Cerebellar nuclear complex (tissue), 1 donor: ENCODE results near the gene FNIP2.
"Not testable (repeated sequence)": the region's sequence is repeated elsewhere in the genome, so short reads cannot be mapped to it uniquely, and the experiment has no call there.

Source experiments
- DNase-seq, 2 experiments: peaks; one replicate each; lab custom pipeline; 2025; lab: John Stamatoyannopoulos, UW

Gene FNIP2

DNA sequence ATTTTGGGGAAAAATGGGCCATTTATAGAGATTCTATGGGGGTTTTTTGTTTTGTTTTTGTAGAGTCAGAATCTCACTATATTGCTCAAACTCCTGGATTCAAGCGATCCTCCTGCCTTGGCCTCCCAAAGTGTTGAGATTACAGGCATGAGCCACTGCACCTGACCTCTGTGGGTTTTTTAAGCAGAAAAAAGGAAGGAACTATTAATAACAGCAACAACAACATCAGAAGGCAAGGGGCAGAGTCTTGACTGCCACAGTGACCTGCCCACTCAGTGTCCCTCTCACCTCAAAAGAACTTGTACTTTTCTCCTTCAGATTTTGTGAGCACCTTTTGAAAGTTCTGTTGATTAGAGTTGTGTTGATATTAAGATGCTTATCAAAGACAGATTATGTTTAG is 48.1 kb downstream of the FNIP2 start:
- no peak for DNase-seq

DNA sequence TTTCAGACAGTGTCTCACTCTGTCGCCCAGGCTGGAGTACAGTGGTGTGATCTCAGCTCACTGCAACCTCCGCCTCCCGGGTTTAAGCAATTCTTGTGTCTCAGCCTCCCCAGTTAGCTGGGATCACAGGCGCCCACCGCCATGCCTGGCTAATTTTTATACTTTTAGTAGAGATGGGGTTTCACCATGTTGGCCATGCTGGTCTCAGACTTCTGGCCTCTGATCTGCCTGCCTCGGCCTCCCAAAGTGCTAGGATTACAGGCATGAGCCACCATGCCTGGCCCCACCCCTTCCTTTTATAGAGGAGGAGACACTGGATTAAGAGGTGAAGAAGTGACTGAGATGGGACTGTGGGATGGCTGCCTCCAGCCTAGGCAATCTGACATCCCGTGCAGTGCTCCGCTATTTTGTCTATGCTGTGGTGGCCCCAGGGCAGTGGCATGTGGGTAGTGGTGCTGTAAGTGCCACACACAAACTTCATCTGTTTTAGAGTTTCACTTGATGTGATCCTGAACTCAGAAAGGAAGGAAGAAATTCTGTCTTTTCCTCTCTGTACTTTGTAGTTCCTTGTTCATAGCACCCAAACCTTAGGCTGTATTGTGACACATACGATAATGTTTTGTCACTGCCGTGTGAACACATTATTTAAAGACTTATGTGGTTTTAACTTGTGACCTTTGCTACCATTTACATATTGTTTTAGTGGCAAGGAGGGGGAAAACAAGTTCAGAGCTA is 48.9 kb downstream of the FNIP2 start:
- DNase-seq: no peak

DNA sequence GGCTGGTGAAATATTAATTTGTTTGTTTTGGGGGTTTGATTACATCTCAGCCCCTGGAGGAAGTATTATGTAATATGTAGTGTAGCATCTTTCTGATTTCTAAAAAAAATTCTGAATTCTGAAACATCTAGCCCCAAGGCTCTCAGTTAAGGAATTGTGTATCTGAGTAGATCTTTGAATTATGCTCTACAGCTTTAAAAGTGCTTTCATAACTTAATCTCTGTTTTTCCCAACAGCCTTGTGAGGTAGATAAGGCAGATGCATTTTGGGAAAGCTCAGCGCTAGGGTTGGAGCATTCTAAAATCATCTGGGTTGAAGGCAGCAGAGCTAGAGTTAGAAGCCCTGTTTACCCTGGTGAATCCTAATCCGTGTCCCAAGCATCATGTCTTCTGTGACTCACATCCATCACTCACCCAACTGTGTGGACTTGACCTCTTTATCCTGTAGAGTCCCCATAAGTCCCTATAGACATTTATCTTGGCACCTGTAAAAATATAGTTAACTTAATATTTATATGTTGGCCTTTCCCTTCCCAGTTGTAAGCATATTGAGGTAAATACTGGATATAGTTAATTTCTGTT is 49.8 kb downstream of the FNIP2 start:
- no peak for DNase-seq

DNA sequence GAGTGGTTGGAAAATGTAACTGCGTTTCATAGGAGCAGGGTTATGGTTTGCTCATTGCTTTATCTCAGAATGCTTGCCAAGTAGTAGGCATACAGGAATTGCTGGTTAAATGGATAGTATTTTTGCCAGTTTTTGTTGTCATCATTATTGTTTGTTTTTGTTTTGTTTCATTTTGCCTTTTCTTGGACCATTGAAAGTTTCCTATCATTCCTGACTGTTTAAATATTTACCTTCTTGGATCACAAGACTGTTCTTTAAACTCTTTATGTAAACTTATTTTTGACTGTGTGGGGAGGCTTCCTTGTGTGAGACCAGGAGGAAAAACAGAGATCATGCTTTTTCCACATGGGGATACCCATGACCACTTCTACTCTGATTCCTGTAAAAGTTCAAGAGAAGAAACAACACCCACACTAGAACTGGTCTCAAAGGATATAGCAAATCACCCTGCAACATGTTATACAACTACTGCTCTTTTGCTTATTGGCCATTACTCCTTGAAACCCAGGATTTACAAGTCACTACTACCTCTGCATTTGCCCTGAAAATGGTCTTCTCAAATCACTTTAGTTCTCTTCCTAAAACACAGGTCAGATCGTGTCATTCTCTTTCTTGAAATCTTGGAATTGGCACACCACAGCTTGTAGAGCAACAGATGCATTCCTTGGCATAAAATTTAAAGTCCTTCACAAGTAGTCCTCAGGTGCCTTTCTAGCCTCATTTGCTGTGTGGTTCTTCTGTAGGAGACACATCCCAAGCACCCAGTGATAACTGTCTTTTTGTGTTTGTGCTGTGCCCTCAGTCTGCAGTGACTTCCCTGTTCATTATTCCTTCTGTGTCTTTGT is 51.3 kb downstream of the FNIP2 start:
- DNase-seq: no peak

DNA sequence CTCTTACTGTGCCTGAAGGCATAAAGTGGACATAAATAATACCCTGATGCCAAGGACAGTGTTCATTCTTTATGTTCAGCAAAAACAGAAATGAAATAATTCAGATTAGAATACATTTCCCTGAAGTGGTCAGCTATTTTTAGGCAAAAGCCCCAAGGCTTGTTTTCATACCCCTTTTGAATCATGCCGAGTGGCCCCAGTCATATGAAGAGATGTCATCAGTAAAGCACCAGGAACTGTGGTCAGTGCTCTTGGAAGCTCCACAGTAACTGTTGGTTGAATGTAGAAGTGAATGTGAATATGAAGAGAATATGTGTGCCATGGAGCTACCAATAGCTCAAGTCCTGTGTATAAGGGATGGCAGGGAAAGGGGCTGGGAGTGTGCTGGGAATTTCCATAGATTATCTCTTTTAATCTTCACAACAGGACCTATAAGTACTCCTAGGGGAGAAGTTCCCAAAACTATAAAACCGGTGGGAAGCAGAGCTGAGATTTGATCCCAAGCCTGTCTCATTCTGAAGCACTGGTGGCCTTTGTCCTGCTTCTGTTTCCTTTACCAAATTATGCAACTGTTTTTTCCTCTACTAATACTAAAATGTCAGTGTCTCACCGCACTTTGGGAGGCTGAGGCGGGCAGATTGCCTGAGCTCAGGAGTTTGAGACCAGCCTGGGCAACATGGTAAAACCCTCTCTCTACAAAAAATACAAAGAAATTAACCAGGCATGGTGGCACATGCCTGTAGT is 52.6 kb downstream of the FNIP2 start:
- no peak for DNase-seq

DNA sequence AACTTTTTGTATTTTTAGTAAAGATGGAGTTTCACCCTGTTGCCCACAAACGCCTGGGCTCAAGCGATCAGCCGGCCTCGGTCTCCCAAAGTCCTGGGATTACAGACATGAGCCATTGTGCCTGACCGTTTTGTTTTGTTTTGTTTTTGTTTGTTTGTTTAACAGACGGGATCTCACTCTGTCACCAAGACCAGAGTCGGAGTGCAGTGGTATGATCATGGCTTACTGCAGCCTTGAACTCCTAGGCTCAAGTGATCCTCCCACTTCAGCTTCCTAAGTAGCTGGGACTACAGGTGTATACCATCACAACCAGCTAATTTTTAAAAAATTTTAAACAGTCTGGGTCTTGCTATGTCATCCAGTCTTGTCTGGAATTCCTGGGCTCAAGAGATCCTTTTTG is 53.5 kb downstream of the FNIP2 start:
- DNase-seq: no peak

DNA sequence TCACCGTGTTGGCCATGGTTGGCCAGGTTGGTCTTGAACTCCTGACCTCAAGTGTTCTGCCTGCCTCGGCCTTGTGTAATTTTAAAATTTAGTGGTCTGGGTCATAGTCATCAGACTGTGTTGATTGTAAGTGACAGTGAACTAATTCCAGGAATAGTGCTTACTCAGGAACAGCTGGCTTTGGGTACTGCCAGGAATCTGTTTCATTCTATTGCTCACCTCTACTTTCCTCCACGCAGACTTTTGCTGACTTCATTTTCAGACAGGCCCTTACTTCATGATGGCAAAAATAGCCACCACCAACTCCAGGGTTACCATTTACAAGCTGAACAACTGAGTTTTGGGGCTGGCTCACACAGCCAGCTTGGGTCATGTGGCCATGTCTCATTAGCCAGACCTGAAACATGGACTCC is 54.6 kb downstream of the FNIP2 start:
- DNase-seq: no peak

DNA sequence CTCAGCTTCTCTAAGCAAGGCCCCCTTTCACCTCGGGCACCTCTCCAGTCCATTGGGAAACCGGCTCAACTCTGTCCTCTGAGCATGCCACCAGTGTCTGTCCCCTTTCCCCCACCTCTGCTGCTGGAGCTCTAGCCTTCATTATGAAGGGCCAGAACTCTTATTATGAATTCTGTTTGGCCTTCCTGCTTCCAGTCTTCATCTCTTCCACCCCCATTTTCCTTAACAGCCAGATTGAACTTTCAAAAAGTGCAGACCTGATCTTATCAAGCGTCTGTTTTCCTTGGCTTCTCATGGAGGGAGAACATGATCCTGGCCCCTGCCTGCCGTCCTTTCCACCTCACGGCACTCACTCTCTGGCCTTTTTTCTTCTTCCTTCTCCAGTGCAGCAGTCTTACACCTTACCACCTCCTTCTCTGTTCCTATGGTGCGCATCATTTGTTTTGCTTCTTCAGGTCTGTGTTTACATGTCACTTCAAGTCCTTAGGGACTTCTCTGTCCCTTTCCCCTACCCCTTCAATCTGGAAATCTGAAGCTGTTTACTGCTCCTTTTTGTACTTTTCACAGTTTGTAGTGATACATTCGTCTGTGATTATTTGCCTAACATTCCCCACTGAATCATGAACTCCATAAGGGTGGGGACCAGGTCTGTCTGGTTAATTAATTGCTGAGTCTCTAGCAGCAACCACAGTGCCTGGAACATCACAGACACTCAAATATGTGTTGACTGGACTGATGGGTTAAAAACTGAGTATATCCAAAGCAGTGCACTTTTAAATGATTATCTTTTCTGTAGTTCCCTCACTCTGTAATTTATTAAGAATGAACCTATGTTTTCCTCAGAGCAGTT is 55.8 kb downstream of the FNIP2 start:
- no peak for DNase-seq

DNA sequence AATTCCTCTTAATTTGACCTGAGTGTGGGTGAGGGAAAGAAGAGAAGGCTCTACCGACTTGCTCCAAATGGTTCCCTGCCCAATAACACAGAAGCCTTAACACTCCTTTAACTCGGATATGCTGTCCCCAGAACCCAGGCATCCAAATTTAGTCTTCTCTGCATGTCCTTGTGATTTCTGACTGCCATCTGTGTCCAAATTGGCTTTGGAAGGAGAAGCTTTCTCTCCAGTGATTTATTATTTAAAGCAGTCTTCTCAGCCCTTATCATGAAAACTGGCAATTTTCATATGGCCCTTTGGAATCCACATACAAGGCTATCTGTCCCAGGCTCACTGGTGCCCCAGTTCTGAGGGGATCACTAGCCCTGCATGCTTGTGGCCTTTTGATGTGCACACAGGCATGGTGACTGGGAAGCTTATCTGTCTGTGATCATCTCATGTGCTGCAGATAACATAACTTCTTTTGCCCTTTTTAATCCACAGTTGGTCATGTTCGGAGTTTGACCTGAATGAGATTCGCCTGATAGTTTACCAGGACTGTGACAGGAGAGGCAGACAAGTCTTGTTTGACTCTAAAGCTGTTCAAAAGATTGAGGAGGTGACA is 56.7 kb downstream of the FNIP2 start:
- peak in 1 of 2 experiments; percentile 21 for DNase-seq

DNA sequence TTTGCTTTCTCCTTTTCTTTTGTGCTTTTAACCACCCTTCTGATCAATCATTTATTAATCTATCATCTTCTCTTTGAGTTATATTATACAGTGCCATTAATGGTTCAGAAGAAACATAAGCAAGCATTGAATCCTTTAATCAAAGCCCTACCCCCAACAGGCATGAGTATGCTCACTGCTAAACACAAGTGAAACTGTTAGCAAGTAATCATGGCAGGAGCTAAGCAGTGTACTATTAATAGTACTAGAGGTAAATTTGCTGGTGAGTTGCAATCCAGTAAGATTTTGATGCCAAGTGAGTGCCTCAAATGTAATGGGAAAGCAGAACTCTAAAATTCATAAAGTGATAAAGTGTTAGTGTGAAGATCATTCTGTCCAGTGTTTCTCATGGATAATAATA is 57.2 kb downstream of the FNIP2 start:
- no peak for DNase-seq

DNA sequence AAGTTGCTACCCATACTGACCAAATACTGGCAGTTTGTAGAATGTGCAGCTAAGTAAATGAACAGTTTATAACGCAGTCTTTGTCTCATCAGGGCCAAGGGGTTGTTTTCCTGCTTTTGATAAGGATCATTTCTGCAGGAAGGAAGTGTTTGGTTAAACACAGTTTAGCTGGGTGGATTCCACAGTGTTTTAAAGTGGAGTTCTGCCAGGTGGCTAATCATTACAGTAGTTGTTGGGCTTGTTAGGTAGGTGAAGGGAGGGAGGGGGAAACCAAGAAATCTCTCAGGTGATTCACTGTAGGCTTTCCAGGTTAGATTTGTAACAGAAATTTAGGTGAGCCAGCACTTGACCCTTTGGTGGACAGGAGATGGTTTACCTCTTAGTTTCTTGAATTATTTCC is 58.1 kb downstream of the FNIP2 start:
- DNase-seq: no peak

DNA sequence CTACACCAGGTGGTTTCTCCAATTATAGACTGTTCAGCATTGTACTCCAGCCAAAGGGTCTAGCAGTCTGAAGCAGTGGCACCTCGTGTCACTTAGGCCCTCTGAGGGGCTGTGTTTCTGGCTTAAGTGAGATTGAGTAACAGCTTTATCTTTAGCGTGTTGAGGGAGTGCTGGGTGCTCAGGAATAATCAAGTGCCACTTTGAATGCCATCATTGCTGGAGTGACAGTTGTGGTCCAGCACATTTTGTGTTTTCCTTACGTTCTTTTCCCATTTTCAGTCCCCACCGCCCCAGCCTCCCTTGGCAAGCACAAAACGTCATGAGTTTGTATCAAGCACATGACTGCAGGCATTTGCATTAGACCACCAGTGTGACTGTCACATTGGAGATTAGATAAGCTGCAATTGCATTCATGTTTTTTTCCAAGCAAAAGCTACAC is 58.7 kb downstream of the FNIP2 start:
- DNase-seq: no peak

DNA sequence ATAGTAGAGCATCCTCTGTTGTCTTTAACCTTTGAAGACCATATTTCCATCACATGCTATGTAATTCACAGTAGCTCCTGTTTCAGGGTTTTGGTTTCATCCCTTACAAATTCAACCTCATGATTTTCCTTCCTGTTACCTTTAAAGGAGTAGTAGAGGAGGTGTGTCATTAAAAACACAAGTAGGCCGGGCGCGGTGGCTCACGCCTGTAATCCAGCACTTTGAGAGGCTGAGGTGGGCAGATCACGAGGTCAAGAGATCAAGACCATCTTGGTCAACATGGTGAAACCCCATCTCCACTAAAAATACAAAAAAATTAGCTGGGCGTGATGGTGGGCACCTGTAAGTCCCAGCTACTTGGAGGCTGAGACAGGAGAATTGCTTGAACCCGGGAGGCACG is 59.3 kb downstream of the FNIP2 start:
- DNase-seq: not testable (repeated sequence)

DNA sequence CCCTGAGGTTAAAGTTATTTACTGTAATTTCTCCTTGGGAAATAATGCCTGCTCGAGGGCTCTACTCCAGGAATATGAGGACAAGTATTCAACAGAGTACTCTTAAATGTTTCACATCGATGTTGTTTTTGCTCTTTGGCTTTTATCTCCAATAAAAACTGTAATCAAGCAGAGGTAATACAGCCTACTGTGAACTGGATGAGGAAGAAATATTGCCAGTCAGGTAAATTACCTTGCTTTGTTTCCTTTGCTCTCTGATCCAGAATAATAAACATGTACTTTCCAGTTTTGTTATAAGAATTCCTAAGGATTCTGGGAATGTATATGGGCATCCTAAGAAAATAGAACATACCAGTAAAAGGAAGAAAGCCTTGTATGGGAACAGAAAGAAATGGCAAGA is 60.4 kb downstream of the FNIP2 start:
- no peak for DNase-seq

DNA sequence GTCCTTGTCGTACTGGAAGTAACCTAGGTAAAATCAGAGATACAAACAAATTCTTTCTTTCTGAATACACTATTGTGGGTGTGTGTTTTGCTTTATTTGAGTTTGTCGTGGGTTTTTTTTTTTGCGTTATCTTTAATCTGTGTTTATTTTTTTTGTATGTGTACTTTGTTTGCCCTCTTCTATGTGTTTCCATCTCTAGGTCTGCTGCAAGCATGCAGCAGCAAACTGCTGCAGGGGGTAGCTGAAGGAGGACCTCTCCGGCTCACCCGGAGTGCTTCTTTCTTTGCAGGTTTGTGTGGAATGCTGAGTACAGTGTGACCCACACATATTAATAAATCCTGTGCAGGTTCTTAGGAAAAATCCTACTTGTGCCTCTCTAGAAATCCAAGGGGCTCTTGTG is 64.8 kb downstream of the FNIP2 start:
- DNase-seq: no peak

DNA sequence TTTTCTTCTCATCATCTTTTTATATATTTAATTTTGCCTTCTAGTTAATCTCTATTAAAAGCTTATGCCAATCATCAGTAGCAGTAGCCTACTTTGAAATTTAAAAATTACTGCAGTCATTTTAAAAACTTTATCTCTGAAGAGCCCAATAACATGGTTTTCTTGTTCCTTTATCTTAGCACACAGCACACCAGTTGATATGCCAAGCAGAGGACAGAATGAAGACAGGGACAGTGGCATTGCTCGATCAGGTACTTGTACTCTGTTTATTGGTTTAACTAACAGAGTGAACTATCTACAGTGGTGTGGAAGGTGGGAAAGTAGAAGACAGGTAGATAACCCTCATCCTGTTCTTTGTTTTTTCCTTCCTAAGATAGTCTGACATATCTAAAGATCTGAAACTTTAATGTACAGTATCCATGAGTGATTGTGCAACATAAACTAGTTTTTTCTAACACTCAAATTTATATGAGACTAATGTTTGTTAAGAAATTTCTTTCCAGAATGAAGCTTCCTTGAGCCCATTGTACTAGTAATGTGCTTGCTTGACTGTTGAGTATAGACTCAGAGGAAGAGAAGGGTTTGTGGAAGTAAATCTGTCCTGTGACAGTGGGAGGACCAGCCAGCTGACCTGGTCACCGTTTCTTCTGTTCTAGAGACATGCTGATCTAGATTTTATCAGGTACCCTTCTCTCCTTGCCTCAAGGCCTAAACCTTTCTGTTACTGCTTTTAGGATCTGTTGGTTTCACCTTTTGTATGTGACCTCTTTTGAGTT is 66.6 kb downstream of the FNIP2 start:
- no peak for DNase-seq

DNA sequence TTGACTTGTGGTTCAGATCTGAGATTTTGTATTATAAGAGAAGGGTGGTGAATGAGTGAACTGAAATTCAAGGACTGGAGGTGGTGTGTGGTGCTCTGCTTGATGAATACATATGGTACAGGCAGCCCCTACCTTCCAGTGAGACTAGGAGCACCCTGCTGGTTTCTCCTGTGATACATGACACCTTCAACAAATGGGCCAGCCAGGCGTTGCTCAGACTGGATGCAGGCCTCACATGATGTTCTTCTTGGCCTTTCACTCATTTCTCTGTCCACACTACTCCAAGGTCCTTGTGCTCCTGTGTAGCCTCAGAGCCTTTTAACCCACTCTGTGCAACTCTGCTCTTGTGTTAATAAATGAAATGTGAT is 67.2 kb downstream of the FNIP2 start:
- DNase-seq: no peak

DNA sequence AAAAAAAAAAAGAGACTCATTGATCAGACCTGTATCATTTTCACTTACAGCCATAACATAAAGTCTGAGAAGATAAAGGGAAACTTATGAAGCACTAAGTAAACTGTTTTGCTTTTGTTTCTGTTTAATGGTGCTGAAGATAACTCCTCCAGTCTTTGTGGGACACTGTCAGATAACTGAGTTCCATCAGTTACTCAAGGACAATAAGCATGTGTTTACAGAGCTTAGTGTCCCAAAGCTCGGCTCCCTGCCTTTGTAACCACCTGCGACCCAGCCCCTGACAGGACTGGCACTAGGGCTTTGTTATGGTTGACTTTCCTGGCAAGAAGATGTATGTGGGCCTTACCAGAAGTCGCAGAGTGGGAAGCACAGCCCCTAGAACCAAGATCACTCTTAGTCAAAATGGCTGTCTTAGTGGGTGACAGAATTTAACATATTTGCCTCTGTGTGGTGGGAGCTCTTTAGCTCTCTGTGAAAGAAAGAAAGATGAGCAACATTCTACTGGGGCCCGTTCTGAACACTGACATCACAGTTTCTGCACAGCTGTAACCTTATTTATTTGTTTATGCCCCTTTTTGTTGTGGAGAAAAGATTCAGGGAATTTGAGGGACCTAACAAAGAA is 68.1 kb downstream of the FNIP2 start:
- DNase-seq: no peak

DNA sequence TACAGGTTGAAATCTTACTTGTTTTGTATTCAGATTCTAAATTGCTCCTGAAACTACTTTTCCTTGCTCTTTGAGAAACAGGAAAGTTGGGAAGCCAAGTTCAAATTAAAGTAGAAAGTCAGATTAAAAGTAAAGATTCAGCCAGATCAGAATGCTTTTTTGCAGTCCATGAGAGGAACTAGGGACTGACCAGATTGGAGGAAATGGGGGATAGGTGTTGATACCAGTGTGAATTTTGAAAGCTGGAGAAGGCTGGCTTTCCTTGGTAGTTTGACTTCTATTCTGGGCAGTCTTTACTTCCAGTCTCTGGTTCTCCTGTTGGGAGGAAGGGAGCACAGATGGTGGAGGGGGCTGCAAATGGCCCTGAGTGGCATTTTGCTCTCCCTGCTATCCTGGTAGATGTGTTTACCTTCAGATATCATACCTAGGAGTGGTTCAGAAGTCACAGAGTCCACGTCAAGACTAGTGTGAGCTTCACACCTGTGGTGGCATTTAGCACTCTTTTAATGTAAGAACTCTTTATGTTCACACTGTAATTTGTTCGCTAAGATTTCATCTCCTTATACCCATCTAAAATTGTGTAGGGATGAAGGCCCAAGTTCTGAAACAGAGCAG is 68.8 kb downstream of the FNIP2 start:
- no peak for DNase-seq
